ENCODE results near the gene ZBTB21.
"Not testable (repeated sequence)": the region's sequence is repeated elsewhere in the genome, so short reads cannot be mapped to it uniquely, and the experiment has no call there.

ZBTB21 gene

GRCh38 chr21:41994613-41995012, 15.5 kb downstream of the ZBTB21 start:
- not testable (repeated sequence) for H3K4me1 Mint-ChIP-seq; DNase-seq (ENCODE audit: low spot score in 2 of 2); H3K27me3 Mint-ChIP-seq; H3K27ac Mint-ChIP-seq (ENCODE audit: low read depth); ATAC-seq (replicated peaks; ENCODE audit: extremely low read depth, poor library complexity, severe bottlenecking); H3K9me3 Mint-ChIP-seq; H3K4me3 Mint-ChIP-seq
- H3K36me3 Mint-ChIP-seq (ENCODE audit: insufficient read depth) = peaks cover 28% of the 10 kb centered on the region

DNA sequence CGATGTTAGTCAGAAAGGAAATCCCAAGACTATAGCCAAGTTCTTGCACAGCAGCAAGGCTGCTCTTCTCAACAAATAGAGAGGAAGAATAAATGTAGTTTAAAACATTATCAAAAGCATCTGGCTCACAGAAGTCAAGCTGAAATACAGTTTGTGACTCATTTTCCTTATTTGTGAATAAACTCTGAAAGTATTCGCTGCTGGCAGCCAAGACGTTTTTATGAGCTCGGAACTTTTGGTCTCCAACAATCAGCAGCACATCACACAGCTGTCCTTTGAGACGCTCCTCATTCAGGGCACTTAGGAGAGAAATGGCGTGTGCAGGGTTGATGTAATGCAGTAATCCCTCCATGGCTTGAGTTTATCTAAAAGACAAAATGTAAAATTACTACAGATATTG, 16.4 kb downstream of the ZBTB21 start:
- no peaks in the 10 kb centered on the region for H3K27me3 Mint-ChIP-seq
- ATAC-seq (replicated peaks; ENCODE audit: extremely low read depth, poor library complexity, severe bottlenecking) (no peak), DNase-seq (ENCODE audit: low spot score in 2 of 2) (no peak)
- no peak overlapping the region for H3K4me3 Mint-ChIP-seq
- no peaks in the 10 kb centered on the region for H3K9me3 Mint-ChIP-seq
- peaks cover 8% of the 10 kb centered on the region for H3K4me1 Mint-ChIP-seq
- no peak overlapping the region for H3K27ac Mint-ChIP-seq (ENCODE audit: low read depth)
- peaks cover 30% of the 10 kb centered on the region for H3K36me3 Mint-ChIP-seq (ENCODE audit: insufficient read depth)

DNA sequence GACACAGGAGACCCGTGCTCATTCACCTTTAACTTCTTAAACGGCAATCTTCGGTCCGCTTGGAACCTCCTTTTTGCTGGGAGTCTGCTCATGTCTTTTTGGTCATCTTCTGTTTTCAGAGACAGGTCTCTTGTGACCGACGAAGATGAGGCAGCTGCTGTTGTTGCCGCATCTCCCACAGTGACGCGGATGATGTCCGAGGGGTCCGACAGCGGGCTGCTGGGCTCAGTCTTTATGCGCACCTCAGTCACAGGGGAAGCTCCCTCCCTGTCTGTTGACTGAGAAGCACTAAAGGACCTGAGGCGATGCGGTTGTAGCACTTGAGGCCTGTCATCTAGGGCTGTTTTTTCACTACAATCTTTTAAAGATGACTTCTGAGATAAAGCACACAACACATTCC, 17.6 kb downstream of the ZBTB21 start:
- peaks cover 30% of the 10 kb centered on the region for H3K36me3 Mint-ChIP-seq (ENCODE audit: insufficient read depth)

GRCh38 chr21:41991659-41992058, 18.5 kb downstream of the ZBTB21 start:
- DNase-seq (ENCODE audit: low spot score in 2 of 2) (no peak), ATAC-seq (replicated peaks; ENCODE audit: extremely low read depth, poor library complexity, severe bottlenecking) (no peak)
- no peaks in the 10 kb centered on the region for H3K27me3 Mint-ChIP-seq
- H3K36me3 Mint-ChIP-seq (ENCODE audit: insufficient read depth) = peaks cover 26% of the 10 kb centered on the region
- peaks cover 8% of the 10 kb centered on the region for H3K4me1 Mint-ChIP-seq
- no peak overlapping the region for H3K4me3 Mint-ChIP-seq
- H3K27ac Mint-ChIP-seq (ENCODE audit: low read depth) = no peak overlapping the region
- H3K9me3 Mint-ChIP-seq = no peaks in the 10 kb centered on the region

More for the DNA sequence above, 17.6 kb downstream of the ZBTB21 start:
- DNase-seq (ENCODE audit: low spot score in 2 of 2) (no peak), ATAC-seq (replicated peaks; ENCODE audit: extremely low read depth, poor library complexity, severe bottlenecking) (no peak)
- Mint-ChIP-seq H3K27me3 (no peaks in the 10 kb centered on the region), H3K4me1 (peaks cover 8% of the 10 kb centered on the region), H3K4me3 (no peak overlapping the region), H3K9me3 (no peaks in the 10 kb centered on the region), H3K27ac (ENCODE audit: low read depth) (no peak overlapping the region)

GRCh38 chr21:41989698-41990097, 20.5 kb downstream of the ZBTB21 start:
- Mint-ChIP-seq H3K27me3 (no peaks in the 10 kb centered on the region), H3K4me3 (no peak overlapping the region), H3K27ac (ENCODE audit: low read depth) (no peak overlapping the region), H3K9me3 (no peaks in the 10 kb centered on the region), H3K36me3 (ENCODE audit: insufficient read depth) (peaks cover 23% of the 10 kb centered on the region), H3K4me1 (peaks cover 1% of the 10 kb centered on the region)
- DNase-seq (ENCODE audit: low spot score in 2 of 2) (no peak), ATAC-seq (replicated peaks; ENCODE audit: extremely low read depth, poor library complexity, severe bottlenecking) (no peak)

GRCh38 chr21:41987310-41987709, 22.9 kb downstream of the ZBTB21 start:
- ATAC-seq (replicated peaks; ENCODE audit: extremely low read depth, poor library complexity, severe bottlenecking) (no peak), DNase-seq (ENCODE audit: low spot score in 2 of 2) (no peak)
- Mint-ChIP-seq H3K9me3 (peaks cover 11% of the 10 kb centered on the region), H3K27ac (ENCODE audit: low read depth) (no peak overlapping the region), H3K4me3 (no peak overlapping the region), H3K4me1 (no peaks in the 10 kb centered on the region), H3K36me3 (ENCODE audit: insufficient read depth) (peaks cover 10% of the 10 kb centered on the region), H3K27me3 (no peaks in the 10 kb centered on the region)

GRCh38 chr21:41985662-41986416, 24.3 kb downstream of the ZBTB21 start:
- Mint-ChIP-seq H3K9me3 (peaks cover 13% of the 10 kb centered on the region), H3K27me3 (no peaks in the 10 kb centered on the region), H3K4me1 (no peaks in the 10 kb centered on the region), H3K27ac (ENCODE audit: low read depth) (no peak overlapping the region), H3K4me3 (no peak overlapping the region), H3K36me3 (ENCODE audit: insufficient read depth) (peaks cover 8% of the 10 kb centered on the region)
- peak in 1 of 2 donors; percentile 5 for DNase-seq (ENCODE audit: low spot score in 2 of 2)
- ATAC-seq (replicated peaks; ENCODE audit: extremely low read depth, poor library complexity, severe bottlenecking) = no peak

- H3K36me3 Mint-ChIP-seq (ENCODE audit: insufficient read depth) = peaks cover 2% of the 10 kb centered on the region
- peaks cover 12% of the 10 kb centered on the region for H3K27me3 Mint-ChIP-seq
- no peaks in the 10 kb centered on the region for H3K4me1 Mint-ChIP-seq
- peaks cover 20% of the 10 kb centered on the region for H3K9me3 Mint-ChIP-seq
- H3K27ac Mint-ChIP-seq (ENCODE audit: low read depth) = no peak overlapping the region
- H3K4me3 Mint-ChIP-seq = no peak overlapping the region
- DNase-seq (ENCODE audit: low spot score in 2 of 2) (no peak), ATAC-seq (replicated peaks; ENCODE audit: extremely low read depth, poor library complexity, severe bottlenecking) (no peak)
Measured at GRCh38 chr21:41983229-41983628, 26.9 kb downstream of the ZBTB21 start.

GRCh38 chr21:41980561-41980960, 29.6 kb downstream of the ZBTB21 start:
- Mint-ChIP-seq H3K4me1 (no peaks in the 10 kb centered on the region), H3K9me3 (peaks cover 20% of the 10 kb centered on the region), H3K4me3 (no peak overlapping the region), H3K27me3 (peaks cover 12% of the 10 kb centered on the region), H3K27ac (ENCODE audit: low read depth) (no peak overlapping the region), H3K36me3 (ENCODE audit: insufficient read depth) (peaks cover 2% of the 10 kb centered on the region)
- DNase-seq (ENCODE audit: low spot score in 2 of 2) (no peak), ATAC-seq (replicated peaks; ENCODE audit: extremely low read depth, poor library complexity, severe bottlenecking) (no peak)

- H3K4me1 Mint-ChIP-seq = no peaks in the 10 kb centered on the region
- no peak for ATAC-seq (replicated peaks; ENCODE audit: extremely low read depth, poor library complexity, severe bottlenecking)
- H3K4me3 Mint-ChIP-seq = no peak overlapping the region
- peaks cover 12% of the 10 kb centered on the region for H3K27me3 Mint-ChIP-seq
- peaks cover 20% of the 10 kb centered on the region for H3K9me3 Mint-ChIP-seq
- no peak overlapping the region for H3K27ac Mint-ChIP-seq (ENCODE audit: low read depth)
- H3K36me3 Mint-ChIP-seq (ENCODE audit: insufficient read depth) = peaks cover 2% of the 10 kb centered on the region
- DNase-seq (ENCODE audit: low spot score in 2 of 2) = no peak
Measured at GRCh38 chr21:41979751-41980369, 30.3 kb downstream of the ZBTB21 start.

DNA sequence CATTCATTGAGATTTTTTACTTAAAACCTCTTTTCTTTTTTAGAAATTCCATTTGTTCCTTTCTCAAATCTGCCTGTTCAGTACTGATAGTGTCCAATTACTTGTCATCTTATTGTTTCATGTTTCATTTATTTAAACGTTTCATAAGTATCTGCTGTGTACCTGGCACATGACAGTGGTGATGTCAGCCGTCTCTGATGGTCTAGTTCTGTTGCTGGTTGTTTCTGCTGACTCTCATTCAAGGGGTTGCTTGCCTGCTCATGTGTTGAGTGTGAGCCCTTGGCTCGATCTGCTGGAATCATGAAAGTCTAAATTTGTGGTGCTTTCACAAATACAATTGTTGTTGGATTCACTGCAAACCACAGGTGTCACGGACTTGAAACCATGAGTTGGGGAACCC, 30.8 kb downstream of the ZBTB21 start:
- H3K27me3 Mint-ChIP-seq = peaks cover 12% of the 10 kb centered on the region
- peaks cover 20% of the 10 kb centered on the region for H3K9me3 Mint-ChIP-seq
- H3K36me3 Mint-ChIP-seq (ENCODE audit: insufficient read depth) = peaks cover 2% of the 10 kb centered on the region
- peaks cover 5% of the 10 kb centered on the region for H3K4me1 Mint-ChIP-seq
- ATAC-seq (replicated peaks; ENCODE audit: extremely low read depth, poor library complexity, severe bottlenecking) = no peak
- peak overlapping the region; percentile 16 for H3K27ac Mint-ChIP-seq (ENCODE audit: low read depth)
- no peak for DNase-seq (ENCODE audit: low spot score in 2 of 2)
- no peak overlapping the region for H3K4me3 Mint-ChIP-seq

GRCh38 chr21:41977034-41977950, 32.9 kb downstream of the ZBTB21 start:
- Mint-ChIP-seq H3K4me3 (no peak overlapping the region), H3K9me3 (peaks cover 9% of the 10 kb centered on the region), H3K36me3 (ENCODE audit: insufficient read depth) (peaks cover 2% of the 10 kb centered on the region), H3K27me3 (peaks cover 12% of the 10 kb centered on the region), H3K4me1 (peaks cover 11% of the 10 kb centered on the region), H3K27ac (ENCODE audit: low read depth) (no peak overlapping the region)
- no peak for ATAC-seq (replicated peaks; ENCODE audit: extremely low read depth, poor library complexity, severe bottlenecking)
- DNase-seq (ENCODE audit: low spot score in 2 of 2) = peak in 1 of 2 donors; percentile 7
